ENCODE measurements around the gene NSUN3. TPM values are rescaled to one million over a fixed set of nuclear protein-coding genes. Genes with fewer than 3 reads are reported as not detected.

NSUN3 gene
- total RNA-seq, 1 experiment from 2014 or later, result 14.4 TPM

GRCh38 chr3:94064243-94064860 lies 1.5 kb downstream of the NSUN3 start:
- ChIA-PET POLR2A (no interaction called here), CTCF (no interaction called here)
- Histone ChIP-seq H3K27ac (ENCODE audit: low read length) (peak overlapping the region; percentile 97), H3K27me3 (ENCODE audit: control insufficient read depth, insufficient read depth, low read length) (no peaks in the 10 kb centered on the region), H3K4me1 (ENCODE audit: control insufficient read depth, insufficient read depth, low read length) (peaks cover 14% of the 10 kb centered on the region), H3K9me3 (ENCODE audit: control insufficient read depth, insufficient read depth, low read depth, low read length) (no peaks in the 10 kb centered on the region), H3K36me3 (ENCODE audit: control insufficient read depth, insufficient read depth, low read length) (no peaks in the 10 kb centered on the region), H3K4me3 (ENCODE audit: low read depth in 2 of 2, low read length in 2 of 2) (peak overlapping the region; percentile 76 to 98)
- ATAC-seq (no peak), DNase-seq (ENCODE audit: low read depth, low spot score) (no peak)
- TF ChIP-seq REST (IDR thresholded peaks at IDR 0.05; ENCODE audit: insufficient read depth in 1 of 2, low read depth in 2 of 2, low read length in 1 of 2), result no peak
- TF ChIP-seq SIN3A (IDR thresholded peaks at IDR 0.05; ENCODE audit: borderline replicate concordance, insufficient read depth, low read depth, low read length), result no peak
- no peak for TF ChIP-seq CTCF (IDR thresholded peaks at IDR 0.05)
- no peak for TF ChIP-seq POLR2AphosphoS5 (IDR thresholded peaks at IDR 0.05; ENCODE audit: low read depth, low read length)
- no peak for TF ChIP-seq TCF7L2 (IDR thresholded peaks at IDR 0.05; ENCODE audit: low read depth, low read length)
- intact Hi-C loops (cut with micrococcal nuclease; ENCODE audit: unreplicated experiment), result no loop called here
- in situ Hi-C loops (cut with HindIII; ENCODE audit: low pct_unique_long_range_greater_than_20kb, low sequenced_read_pairs), result no loop called here
- BruUV-seq (replicated peaks), result no TSS peak

GRCh38 chr3:94065122-94065521 lies 2.3 kb downstream of the NSUN3 start:
- BruUV-seq (replicated peaks), result no TSS peak
- intact Hi-C loops (cut with micrococcal nuclease; ENCODE audit: unreplicated experiment), result no loop called here
- no peak for TF ChIP-seq POLR2AphosphoS5 (IDR thresholded peaks at IDR 0.05; ENCODE audit: low read depth, low read length)
- TF ChIP-seq SIN3A (IDR thresholded peaks at IDR 0.05; ENCODE audit: borderline replicate concordance, insufficient read depth, low read depth, low read length), result no peak
- no peak for TF ChIP-seq TCF7L2 (IDR thresholded peaks at IDR 0.05; ENCODE audit: low read depth, low read length)
- H3K4me3 ChIP-seq (ENCODE audit: low read depth in 2 of 2, low read length in 2 of 2), result no peak overlapping the region
- H3K27me3 ChIP-seq (ENCODE audit: control insufficient read depth, insufficient read depth, low read length), result no peaks in the 10 kb centered on the region
- H3K4me1 ChIP-seq (ENCODE audit: control insufficient read depth, insufficient read depth, low read length), result peaks cover 14% of the 10 kb centered on the region
- ChIA-PET POLR2A (interaction anchor here (0.6 kb wide), 1 partner anchor 63 kb away, joined by 3 read pairs; no protein-coding TSS in a partner anchor), CTCF (no interaction called here)
- DNase-seq (ENCODE audit: low read depth, low spot score) (no peak), ATAC-seq (no peak)
- in situ Hi-C loops (cut with HindIII; ENCODE audit: low pct_unique_long_range_greater_than_20kb, low sequenced_read_pairs), result no loop called here
- H3K9me3 ChIP-seq (ENCODE audit: control insufficient read depth, insufficient read depth, low read depth, low read length), result no peaks in the 10 kb centered on the region
- H3K27ac ChIP-seq (ENCODE audit: low read length), result no peak overlapping the region
- H3K36me3 ChIP-seq (ENCODE audit: control insufficient read depth, insufficient read depth, low read length), result no peaks in the 10 kb centered on the region

DNA sequence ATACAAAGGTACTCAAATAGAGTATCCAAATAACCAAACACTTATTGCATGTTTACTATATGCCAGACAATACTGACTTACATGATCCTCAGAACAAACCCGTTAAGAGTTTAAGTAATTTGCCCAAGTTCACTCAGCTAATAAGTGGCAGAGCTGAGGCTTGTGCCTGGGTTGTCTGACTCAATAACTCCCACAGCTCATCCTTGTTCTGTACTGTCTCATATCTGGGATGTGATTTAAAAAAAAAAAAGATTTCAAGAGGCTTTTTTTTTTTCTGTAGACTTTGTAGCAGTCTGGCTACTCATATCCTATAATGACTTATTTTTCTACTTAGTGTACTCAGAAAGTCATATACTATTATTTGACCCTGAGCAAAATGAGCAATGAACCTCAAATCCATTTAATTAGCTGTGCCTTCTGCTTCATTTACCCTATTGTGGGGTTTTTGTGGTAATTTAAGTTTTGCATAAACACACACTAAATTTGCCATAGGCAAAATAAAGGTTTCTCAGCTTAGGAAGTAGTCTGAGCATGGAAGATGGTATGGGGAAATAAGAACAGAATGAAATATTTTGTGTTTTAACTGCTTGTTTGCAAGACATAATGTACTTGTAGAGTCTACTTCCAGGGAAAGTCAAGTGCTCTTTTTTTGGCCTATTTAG lies 3.1 kb downstream of the NSUN3 start:
- POLR2A ChIA-PET, result interaction anchor here (0.6 kb wide), 1 partner anchor 63 kb away, joined by 3 read pairs; no protein-coding TSS in a partner anchor

More for the DNA sequence above, 3.1 kb downstream of the NSUN3 start:
- Histone ChIP-seq H3K9me3 (ENCODE audit: control insufficient read depth, insufficient read depth, low read depth, low read length) (no peaks in the 10 kb centered on the region), H3K4me3 (ENCODE audit: low read depth in 2 of 2, low read length in 2 of 2) (no peak overlapping the region), H3K27ac (ENCODE audit: low read length) (no peak overlapping the region), H3K27me3 (ENCODE audit: control insufficient read depth, insufficient read depth, low read length) (no peaks in the 10 kb centered on the region), H3K4me1 (ENCODE audit: control insufficient read depth, insufficient read depth, low read length) (peaks cover 14% of the 10 kb centered on the region), H3K36me3 (ENCODE audit: control insufficient read depth, insufficient read depth, low read length) (no peaks in the 10 kb centered on the region)
- in situ Hi-C loops (cut with HindIII; ENCODE audit: low pct_unique_long_range_greater_than_20kb, low sequenced_read_pairs) (no loop called here), intact Hi-C loops (cut with micrococcal nuclease; ENCODE audit: unreplicated experiment) (no loop called here)
- CTCF ChIA-PET, result no interaction called here
- no peak for ATAC-seq
- TF ChIP-seq CTCF (IDR thresholded peaks at IDR 0.05) (no peak), POLR2AphosphoS5 (IDR thresholded peaks at IDR 0.05; ENCODE audit: low read depth, low read length) (no peak), SIN3A (IDR thresholded peaks at IDR 0.05; ENCODE audit: borderline replicate concordance, insufficient read depth, low read depth, low read length) (no peak), TCF7L2 (IDR thresholded peaks at IDR 0.05; ENCODE audit: low read depth, low read length) (no peak), REST (IDR thresholded peaks at IDR 0.05; ENCODE audit: insufficient read depth in 1 of 2, low read depth in 2 of 2, low read length in 1 of 2) (no peak)
- DNase-seq (ENCODE audit: low read depth, low spot score), result no peak
- no TSS peak for BruUV-seq (replicated peaks)
